Thyroid gland (tissue), 4 donors: ENCODE measurements around the gene KRTAP19-3.

ENCODE experiments used
- POLR2A ChIP-seq, 2 donors: fragments of 450-650 bp; IDR thresholded peaks; one replicate each; pipeline ENCODE4 v1.6.1; 2017; ENCODE audit warnings: antibody characterized with exemption in 2 of 2, mild to moderate bottlenecking in 2 of 2, moderate library complexity in 1 of 2
- TF ChIP-seq, protein P1 (sequence below), 6 experiments: fragments of 200-600 bp in 3 of 6; fragments of 450-650 bp in 3 of 6; sonication (generic) in 3 of 6; IDR thresholded peaks; one replicate each; pipeline ENCODE4 v1.5.1; 2016 to 2019; ENCODE audit warnings: antibody characterized with exemption in 6 of 6, mild to moderate bottlenecking in 2 of 6, inconsistent platforms in 1 of 6, moderate library complexity in 1 of 6

- TF ChIP-seq, protein P1, sequence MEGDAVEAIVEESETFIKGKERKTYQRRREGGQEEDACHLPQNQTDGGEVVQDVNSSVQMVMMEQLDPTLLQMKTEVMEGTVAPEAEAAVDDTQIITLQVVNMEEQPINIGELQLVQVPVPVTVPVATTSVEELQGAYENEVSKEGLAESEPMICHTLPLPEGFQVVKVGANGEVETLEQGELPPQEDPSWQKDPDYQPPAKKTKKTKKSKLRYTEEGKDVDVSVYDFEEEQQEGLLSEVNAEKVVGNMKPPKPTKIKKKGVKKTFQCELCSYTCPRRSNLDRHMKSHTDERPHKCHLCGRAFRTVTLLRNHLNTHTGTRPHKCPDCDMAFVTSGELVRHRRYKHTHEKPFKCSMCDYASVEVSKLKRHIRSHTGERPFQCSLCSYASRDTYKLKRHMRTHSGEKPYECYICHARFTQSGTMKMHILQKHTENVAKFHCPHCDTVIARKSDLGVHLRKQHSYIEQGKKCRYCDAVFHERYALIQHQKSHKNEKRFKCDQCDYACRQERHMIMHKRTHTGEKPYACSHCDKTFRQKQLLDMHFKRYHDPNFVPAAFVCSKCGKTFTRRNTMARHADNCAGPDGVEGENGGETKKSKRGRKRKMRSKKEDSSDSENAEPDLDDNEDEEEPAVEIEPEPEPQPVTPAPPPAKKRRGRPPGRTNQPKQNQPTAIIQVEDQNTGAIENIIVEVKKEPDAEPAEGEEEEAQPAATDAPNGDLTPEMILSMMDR (IDR thresholded peaks at IDR 0.05) = no peak
- no peak for TF ChIP-seq POLR2A (IDR thresholded peaks at IDR 0.05)
These were observed 4.5 kb downstream of the KRTAP19-3 start, which contains the start of gene KRTAP19-2 for GRCh38 chr21:30487336-30487735.
